Measurements from ENCODE around the gene CREM.

Gene CREM

GRCh38 chr10:35228058-35228457 lies 101.4 kb downstream of the CREM start:
- Histone ChIP-seq H3K9me3 (ENCODE audit: control insufficient read depth, insufficient read depth, low read length) (no peaks in the 10 kb centered on the region), H3K36me3 (ENCODE audit: control insufficient read depth, insufficient read depth, low read length) (no peaks in the 10 kb centered on the region), H3K4me3 (ENCODE audit: low read depth, low read length) (no peak overlapping the region), H3K27me3 (ENCODE audit: control insufficient read depth, insufficient read depth, low read length) (no peaks in the 10 kb centered on the region), H3K9ac (ENCODE audit: low read depth, low read length) (no peak overlapping the region), H3K4me1 (ENCODE audit: control insufficient read depth, insufficient read depth, low read length) (no peaks in the 10 kb centered on the region)

GRCh38 chr10:35231646-35232045 lies 105.0 kb downstream of the CREM start:
- H3K4me1 ChIP-seq (ENCODE audit: control insufficient read depth, insufficient read depth, low read length) = no peaks in the 10 kb centered on the region
- H3K9me3 ChIP-seq (ENCODE audit: control insufficient read depth, insufficient read depth, low read length) = no peaks in the 10 kb centered on the region
- no peak overlapping the region for H3K4me3 ChIP-seq (ENCODE audit: low read depth, low read length)
- H3K27me3 ChIP-seq (ENCODE audit: control insufficient read depth, insufficient read depth, low read length) = no peaks in the 10 kb centered on the region
- H3K9ac ChIP-seq (ENCODE audit: low read depth, low read length) = no peak overlapping the region
- no peaks in the 10 kb centered on the region for H3K36me3 ChIP-seq (ENCODE audit: control insufficient read depth, insufficient read depth, low read length)

GRCh38 chr10:35232527-35232926 lies 105.9 kb downstream of the CREM start:
- no peaks in the 10 kb centered on the region for H3K27me3 ChIP-seq (ENCODE audit: control insufficient read depth, insufficient read depth, low read length)
- H3K9me3 ChIP-seq (ENCODE audit: control insufficient read depth, insufficient read depth, low read length) = no peaks in the 10 kb centered on the region
- no peak overlapping the region for H3K9ac ChIP-seq (ENCODE audit: low read depth, low read length)
- no peak overlapping the region for H3K4me3 ChIP-seq (ENCODE audit: low read depth, low read length)
- no peaks in the 10 kb centered on the region for H3K36me3 ChIP-seq (ENCODE audit: control insufficient read depth, insufficient read depth, low read length)
- H3K4me1 ChIP-seq (ENCODE audit: control insufficient read depth, insufficient read depth, low read length) = no peaks in the 10 kb centered on the region

- no peaks in the 10 kb centered on the region for H3K9me3 ChIP-seq (ENCODE audit: control insufficient read depth, insufficient read depth, low read length)
- no peak overlapping the region for H3K9ac ChIP-seq (ENCODE audit: low read depth, low read length)
- H3K27me3 ChIP-seq (ENCODE audit: control insufficient read depth, insufficient read depth, low read length) = no peaks in the 10 kb centered on the region
- no peaks in the 10 kb centered on the region for H3K36me3 ChIP-seq (ENCODE audit: control insufficient read depth, insufficient read depth, low read length)
- H3K4me1 ChIP-seq (ENCODE audit: control insufficient read depth, insufficient read depth, low read length) = no peaks in the 10 kb centered on the region
- no peak overlapping the region for H3K4me3 ChIP-seq (ENCODE audit: low read depth, low read length)
These were observed 107.4 kb downstream of the CREM start for GRCh38 chr10:35234073-35234472.

- H3K36me3 ChIP-seq (ENCODE audit: control insufficient read depth, insufficient read depth, low read length) = no peaks in the 10 kb centered on the region
- no peaks in the 10 kb centered on the region for H3K4me1 ChIP-seq (ENCODE audit: control insufficient read depth, insufficient read depth, low read length)
- H3K9ac ChIP-seq (ENCODE audit: low read depth, low read length) = no peak overlapping the region
- no peak overlapping the region for H3K4me3 ChIP-seq (ENCODE audit: low read depth, low read length)
- no peaks in the 10 kb centered on the region for H3K9me3 ChIP-seq (ENCODE audit: control insufficient read depth, insufficient read depth, low read length)
- H3K27me3 ChIP-seq (ENCODE audit: control insufficient read depth, insufficient read depth, low read length) = no peaks in the 10 kb centered on the region
These were observed 110.1 kb downstream of the CREM start for GRCh38 chr10:35236739-35237138.

GRCh38 chr10:35237766-35238512 lies 111.3 kb downstream of the CREM start:
- H3K27me3 ChIP-seq (ENCODE audit: control insufficient read depth, insufficient read depth, low read length) = no peaks in the 10 kb centered on the region
- H3K36me3 ChIP-seq (ENCODE audit: control insufficient read depth, insufficient read depth, low read length) = no peaks in the 10 kb centered on the region
- H3K4me3 ChIP-seq (ENCODE audit: low read depth, low read length) = no peak overlapping the region
- no peak overlapping the region for H3K9ac ChIP-seq (ENCODE audit: low read depth, low read length)
- H3K4me1 ChIP-seq (ENCODE audit: control insufficient read depth, insufficient read depth, low read length) = no peaks in the 10 kb centered on the region
- no peaks in the 10 kb centered on the region for H3K9me3 ChIP-seq (ENCODE audit: control insufficient read depth, insufficient read depth, low read length)

GRCh38 chr10:35244549-35244948 lies 117.9 kb downstream of the CREM start:
- no peaks in the 10 kb centered on the region for H3K36me3 ChIP-seq (ENCODE audit: control insufficient read depth, insufficient read depth, low read length)
- no peaks in the 10 kb centered on the region for H3K9me3 ChIP-seq (ENCODE audit: control insufficient read depth, insufficient read depth, low read length)
- H3K4me3 ChIP-seq (ENCODE audit: low read depth, low read length) = no peak overlapping the region
- no peaks in the 10 kb centered on the region for H3K4me1 ChIP-seq (ENCODE audit: control insufficient read depth, insufficient read depth, low read length)
- H3K9ac ChIP-seq (ENCODE audit: low read depth, low read length) = no peak overlapping the region
- H3K27me3 ChIP-seq (ENCODE audit: control insufficient read depth, insufficient read depth, low read length) = no peaks in the 10 kb centered on the region

- Histone ChIP-seq H3K27me3 (ENCODE audit: control insufficient read depth, insufficient read depth, low read length) (no peaks in the 10 kb centered on the region), H3K4me3 (ENCODE audit: low read depth, low read length) (no peak overlapping the region), H3K9ac (ENCODE audit: low read depth, low read length) (no peak overlapping the region), H3K4me1 (ENCODE audit: control insufficient read depth, insufficient read depth, low read length) (no peaks in the 10 kb centered on the region), H3K9me3 (ENCODE audit: control insufficient read depth, insufficient read depth, low read length) (no peaks in the 10 kb centered on the region), H3K36me3 (ENCODE audit: control insufficient read depth, insufficient read depth, low read length) (no peaks in the 10 kb centered on the region)
These were observed 120.2 kb downstream of the CREM start for GRCh38 chr10:35246770-35247343.

- Histone ChIP-seq H3K9me3 (ENCODE audit: control insufficient read depth, insufficient read depth, low read length) (no peaks in the 10 kb centered on the region), H3K36me3 (ENCODE audit: control insufficient read depth, insufficient read depth, low read length) (no peaks in the 10 kb centered on the region), H3K9ac (ENCODE audit: low read depth, low read length) (no peak overlapping the region), H3K27me3 (ENCODE audit: control insufficient read depth, insufficient read depth, low read length) (no peaks in the 10 kb centered on the region), H3K4me3 (ENCODE audit: low read depth, low read length) (no peak overlapping the region), H3K4me1 (ENCODE audit: control insufficient read depth, insufficient read depth, low read length) (no peaks in the 10 kb centered on the region)
These were observed 124.9 kb downstream of the CREM start for GRCh38 chr10:35251373-35252100.

GRCh38 chr10:35257057-35257983 lies 130.7 kb downstream of the CREM start:
- Histone ChIP-seq H3K4me3 (ENCODE audit: low read depth, low read length) (no peak overlapping the region), H3K4me1 (ENCODE audit: control insufficient read depth, insufficient read depth, low read length) (no peaks in the 10 kb centered on the region), H3K36me3 (ENCODE audit: control insufficient read depth, insufficient read depth, low read length) (no peaks in the 10 kb centered on the region), H3K27me3 (ENCODE audit: control insufficient read depth, insufficient read depth, low read length) (no peaks in the 10 kb centered on the region), H3K9ac (ENCODE audit: low read depth, low read length) (no peak overlapping the region), H3K9me3 (ENCODE audit: control insufficient read depth, insufficient read depth, low read length) (no peaks in the 10 kb centered on the region)

GRCh38 chr10:35259769-35260397 lies 133.2 kb downstream of the CREM start:
- Histone ChIP-seq H3K9me3 (ENCODE audit: control insufficient read depth, insufficient read depth, low read length) (no peaks in the 10 kb centered on the region), H3K36me3 (ENCODE audit: control insufficient read depth, insufficient read depth, low read length) (no peaks in the 10 kb centered on the region), H3K9ac (ENCODE audit: low read depth, low read length) (no peak overlapping the region), H3K4me1 (ENCODE audit: control insufficient read depth, insufficient read depth, low read length) (no peaks in the 10 kb centered on the region), H3K27me3 (ENCODE audit: control insufficient read depth, insufficient read depth, low read length) (no peaks in the 10 kb centered on the region), H3K4me3 (ENCODE audit: low read depth, low read length) (no peak overlapping the region)
